ENCODE results near the gene PBRM1. TPM values are rescaled to one million over a fixed set of nuclear protein-coding genes. Genes with fewer than 3 reads are reported as not detected.

The PBRM1 gene
- total RNA-seq, 2 donors from 2014 or later = 53.0 to 57.0 TPM

- intact Hi-C loops (cut with DNase I, micrococcal nuclease) = no loop called here
- ATAC-seq (peak; percentile 90), DNase-seq (peak; percentile 78 to 89)
Observed at GRCh38 chr3:52705688-52706686, 20.3 kb upstream of the PBRM1 start, which contains the start of the genes GLT8D1 and SPCS1. Gene GLT8D1, minus strand, starts transcription at chr3:52705791. Its CDS starts 5,331 bp downstream, at chr3:52700460. Gene SPCS1, plus strand, starts transcription at chr3:52706106. Its CDS starts 141 bp downstream, at chr3:52706247.

- ATAC-seq (no peak), DNase-seq (no peak)
- intact Hi-C loops (cut with DNase I, micrococcal nuclease) = no loop called here
Observed at GRCh38 chr3:52705438-52705687, 19.6 kb upstream of the PBRM1 start.

DNA sequence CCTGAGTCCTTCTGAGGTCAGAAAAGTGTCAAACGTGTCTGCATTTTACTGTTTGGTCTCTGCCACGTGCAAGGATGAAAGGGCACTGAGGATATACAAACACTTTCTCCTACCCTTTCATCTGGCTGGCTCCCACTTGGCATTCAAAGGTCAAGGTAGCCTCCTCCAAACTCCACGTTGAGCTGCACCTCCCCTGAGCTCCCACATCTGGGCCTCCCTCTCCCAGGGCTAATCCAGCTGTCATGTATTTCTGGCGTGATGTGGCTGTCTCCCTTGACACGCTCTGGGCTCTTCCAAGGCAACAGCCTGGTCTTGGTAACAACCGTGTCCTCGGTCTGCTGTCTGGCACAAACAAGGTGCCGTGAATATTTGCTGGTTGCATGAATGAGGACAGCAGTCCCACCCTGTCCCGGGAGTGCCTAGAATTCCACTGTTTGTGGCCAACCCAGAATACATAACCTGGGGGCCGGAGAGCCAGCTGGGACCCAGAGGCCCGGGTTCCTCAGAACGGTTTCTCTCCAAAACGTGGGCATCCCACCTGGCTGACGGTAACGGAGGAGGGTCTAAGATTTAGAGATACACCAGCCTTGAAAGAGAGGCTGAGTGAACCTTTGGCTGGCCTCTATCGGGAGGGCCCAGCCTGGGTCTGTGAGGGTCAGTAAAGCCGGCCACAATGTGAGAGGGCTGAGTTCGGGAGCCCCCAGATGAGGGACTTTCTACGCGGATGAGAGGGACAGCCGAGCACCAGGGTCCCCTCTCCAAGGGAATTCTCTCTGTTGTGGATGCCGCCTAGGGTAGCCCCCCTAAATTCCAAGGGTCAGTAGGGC, 19.1 kb upstream of the PBRM1 start:
- ATAC-seq = peak; percentile 22
- intact Hi-C loops (cut with DNase I, micrococcal nuclease) = no loop called here
- DNase-seq = peak in 1 of 2 donors; percentile 28

DNA sequence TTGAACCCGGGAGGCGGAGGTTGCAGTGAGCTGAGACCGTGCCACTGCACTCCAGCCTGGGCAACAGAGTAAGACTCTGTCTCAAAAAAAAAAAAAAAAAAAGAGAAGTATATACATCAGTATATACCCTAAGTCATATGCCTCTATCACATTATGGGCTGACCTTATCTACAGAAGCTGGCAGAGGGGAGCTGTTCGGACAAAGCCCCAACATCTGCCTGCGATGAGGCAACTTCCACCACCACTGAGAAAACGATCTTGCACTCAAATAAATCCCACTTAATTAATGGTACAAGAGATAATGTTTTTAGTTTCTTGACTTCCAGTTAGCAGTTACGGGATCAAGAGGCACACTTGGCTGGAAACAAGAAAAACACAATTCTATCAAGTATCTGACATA, 17.6 kb upstream of the PBRM1 start:
- ATAC-seq = no peak
- intact Hi-C loops (cut with DNase I, micrococcal nuclease) = no loop called here
- no peak for DNase-seq

GRCh38 chr3:52697632-52697965, 11.9 kb upstream of the PBRM1 start:
- DNase-seq (no peak), ATAC-seq (no peak)
- intact Hi-C loops (cut with DNase I, micrococcal nuclease) = no loop called here

DNA sequence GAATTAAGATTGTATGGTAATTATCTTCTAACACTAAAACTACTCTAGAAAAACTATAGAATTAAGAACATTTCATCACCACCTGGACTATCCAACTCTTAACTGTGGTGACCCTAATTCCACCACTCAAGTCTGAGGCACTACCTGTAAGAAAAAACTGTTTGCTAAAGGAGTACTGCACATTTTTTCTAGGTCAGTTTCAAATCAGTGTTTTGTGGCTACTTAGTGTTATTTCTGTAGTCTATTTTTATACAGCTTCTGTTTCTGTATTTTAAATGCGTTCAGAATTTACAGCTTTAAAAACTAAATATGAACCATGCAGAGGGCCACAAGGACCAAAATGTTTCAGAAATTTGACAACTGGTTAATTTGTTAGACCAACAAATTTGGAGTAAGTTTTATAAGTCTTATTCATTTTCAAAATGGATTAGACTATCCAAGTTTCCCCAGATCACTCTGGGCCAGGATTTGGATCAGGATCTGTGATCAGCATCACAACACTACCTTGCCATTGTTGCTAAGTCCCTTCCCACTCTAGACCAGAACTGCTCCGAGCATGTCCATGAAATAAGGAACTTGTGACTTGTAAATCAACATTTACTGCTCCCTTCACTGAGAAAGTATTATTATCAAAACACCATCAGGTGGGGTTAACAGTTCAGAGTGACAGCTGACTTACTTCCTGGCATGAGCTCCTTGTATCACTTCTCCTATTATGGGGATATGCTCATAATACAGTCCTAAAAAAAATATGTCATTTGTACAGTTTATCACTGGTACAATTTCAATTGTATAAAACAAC, 11.3 kb upstream of the PBRM1 start:
- ATAC-seq (peak; percentile 44), DNase-seq (no peak)
- intact Hi-C loops (cut with DNase I, micrococcal nuclease) = no loop called here

GRCh38 chr3:52695798-52696671, 10.3 kb upstream of the PBRM1 start:
- intact Hi-C loops (cut with DNase I, micrococcal nuclease) = no loop called here
- ATAC-seq (no peak), DNase-seq (no peak)

- intact Hi-C loops (cut with DNase I, micrococcal nuclease) = no loop called here
- no peak for ATAC-seq
- no peak for DNase-seq
Observed at GRCh38 chr3:52694528-52695189, 8.9 kb upstream of the PBRM1 start.

- no peak for DNase-seq
- intact Hi-C loops (cut with DNase I, micrococcal nuclease) = no loop called here
- no peak for ATAC-seq
Observed at GRCh38 chr3:52693071-52693470, 7.4 kb upstream of the PBRM1 start.

GRCh38 chr3:52690560-52690959, 4.8 kb upstream of the PBRM1 start:
- intact Hi-C loops (cut with DNase I, micrococcal nuclease) = no loop called here
- DNase-seq (no peak), ATAC-seq (no peak)

DNA sequence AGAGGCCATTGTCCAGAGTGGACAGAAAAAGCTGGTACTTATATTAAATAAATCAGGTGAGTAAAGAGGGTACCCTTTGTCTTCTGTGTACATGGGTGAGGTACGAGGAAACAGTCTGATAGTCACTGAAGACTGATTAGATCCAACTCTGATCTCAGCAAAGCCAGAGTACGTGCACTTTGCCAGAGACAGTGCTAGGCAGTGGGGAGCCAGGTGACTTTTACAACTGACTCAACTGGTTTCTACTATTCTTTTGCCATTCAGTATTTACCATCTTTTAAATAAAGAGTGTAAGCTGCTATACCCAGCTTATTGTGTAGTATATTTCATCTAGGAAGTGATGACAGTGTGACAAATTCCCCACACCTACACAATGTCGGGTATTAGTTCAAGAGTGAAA, 3.4 kb upstream of the PBRM1 start:
- intact Hi-C loops (cut with DNase I, micrococcal nuclease) = no loop called here
- ATAC-seq (no peak), DNase-seq (no peak)

DNA sequence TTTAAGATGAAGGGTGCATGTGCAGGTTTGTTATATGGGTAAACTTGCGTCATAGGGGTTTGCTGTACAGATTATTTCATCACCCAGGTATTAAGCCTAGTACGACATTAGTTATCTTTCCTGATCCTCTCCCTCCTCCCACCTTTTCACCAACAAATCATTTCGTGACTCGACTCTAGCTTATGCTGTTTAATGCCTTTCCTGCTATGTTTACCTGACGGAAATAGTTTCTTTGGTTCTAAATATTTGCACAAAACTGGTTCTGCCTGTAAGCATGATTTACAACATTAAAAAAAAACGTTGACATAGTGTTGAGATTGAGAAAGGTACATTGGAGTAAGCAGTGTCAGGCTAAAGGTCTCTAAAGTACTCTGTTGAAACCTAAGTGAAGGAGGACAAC, 2.6 kb upstream of the PBRM1 start:
- DNase-seq (no peak), ATAC-seq (no peak)
- intact Hi-C loops (cut with DNase I, micrococcal nuclease) = no loop called here

- peak; percentile 86 for ATAC-seq
- DNase-seq = peak; percentile 82 to 87
Observed at GRCh38 chr3:52685285-52685708, 416 bp downstream of the PBRM1 start.

GRCh38 chr3:52684184-52684583, 1.5 kb downstream of the PBRM1 start:
- no peak for DNase-seq
- no peak for ATAC-seq
- intact Hi-C loops (cut with DNase I, micrococcal nuclease) = no loop called here

More at GRCh38 chr3:52685285-52685708, 416 bp downstream of the PBRM1 start:
- intact Hi-C loops (cut with DNase I, micrococcal nuclease) = no loop called here

DNA sequence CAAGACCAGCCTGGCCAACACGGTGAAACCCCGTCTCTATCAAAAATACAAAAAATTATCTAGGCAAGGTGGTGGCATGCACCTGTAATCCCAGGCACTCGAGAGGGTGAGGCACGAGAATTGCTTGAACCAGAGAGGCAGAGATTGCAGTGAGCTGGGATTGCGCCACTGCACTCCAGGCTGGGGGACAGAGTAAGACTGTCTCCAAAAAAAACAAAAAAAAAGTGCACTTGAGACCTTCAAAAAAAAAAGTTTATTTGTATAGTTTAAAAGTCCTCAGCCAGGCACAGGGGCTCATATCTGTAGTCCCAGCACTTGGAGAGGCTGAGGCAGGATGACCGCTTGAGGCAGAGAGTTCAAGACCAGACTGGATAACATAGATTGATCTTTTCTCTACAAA, 2.1 kb downstream of the PBRM1 start:
- ATAC-seq = no peak
- no peak for DNase-seq
- intact Hi-C loops (cut with DNase I, micrococcal nuclease) = no loop called here

GRCh38 chr3:52682016-52682415, 3.7 kb downstream of the PBRM1 start:
- no peak for DNase-seq
- no peak for ATAC-seq
- intact Hi-C loops (cut with DNase I, micrococcal nuclease) = no loop called here

DNA sequence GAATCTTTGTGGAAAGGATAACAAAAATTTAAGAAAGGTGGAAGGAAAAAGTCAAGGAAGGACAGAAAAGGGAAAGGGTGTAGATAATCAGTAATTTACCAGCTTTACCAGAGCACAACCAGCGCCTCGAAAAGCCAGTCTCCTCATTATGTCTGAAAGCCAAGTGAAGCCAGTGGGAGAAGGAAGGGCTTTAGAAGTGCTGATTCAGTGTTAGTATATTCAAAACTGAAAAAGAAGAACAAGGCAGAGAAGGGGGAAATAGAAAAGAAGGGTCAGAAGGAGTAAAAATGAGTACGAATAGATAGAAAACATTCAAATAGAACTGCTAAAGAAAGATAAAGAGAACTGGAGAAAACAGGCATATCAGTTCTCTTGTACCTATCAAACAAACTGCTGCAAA, 4.1 kb downstream of the PBRM1 start:
- DNase-seq = no peak
- intact Hi-C loops (cut with DNase I, micrococcal nuclease) = no loop called here
- no peak for ATAC-seq

DNA sequence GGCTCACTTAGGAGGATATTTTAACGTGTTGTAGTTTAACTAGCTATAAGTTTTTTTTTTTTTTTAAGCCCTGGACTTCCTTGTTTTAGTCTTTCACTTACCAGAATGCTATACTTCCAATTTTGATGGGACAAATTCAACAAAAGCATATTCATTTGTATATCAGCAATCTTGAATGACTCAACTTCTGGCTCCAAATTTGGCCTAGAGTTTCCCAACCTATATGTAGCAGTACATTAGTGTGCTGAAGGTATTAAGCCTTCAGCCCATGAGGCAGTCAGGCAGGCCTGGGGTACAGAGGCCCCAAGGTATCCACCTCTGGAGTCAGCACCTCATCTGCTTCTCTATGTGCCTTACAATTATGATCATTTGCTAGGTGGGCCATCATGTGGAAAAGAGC, 5.9 kb downstream of the PBRM1 start:
- ATAC-seq = peak; percentile 35
- no peak for DNase-seq
- intact Hi-C loops (cut with DNase I, micrococcal nuclease) = no loop called here

All from left colon (tissue), 2 donors.